ENCODE measurements around the gene CREB5. TPM values are rescaled to one million over a fixed set of nuclear protein-coding genes. Genes with fewer than 3 reads are reported as not detected.

The CREB5 gene
- total RNA-seq, 4 donors from 2014 or later: 6.6 to 18.6 (median 12.6) TPM

DNA sequence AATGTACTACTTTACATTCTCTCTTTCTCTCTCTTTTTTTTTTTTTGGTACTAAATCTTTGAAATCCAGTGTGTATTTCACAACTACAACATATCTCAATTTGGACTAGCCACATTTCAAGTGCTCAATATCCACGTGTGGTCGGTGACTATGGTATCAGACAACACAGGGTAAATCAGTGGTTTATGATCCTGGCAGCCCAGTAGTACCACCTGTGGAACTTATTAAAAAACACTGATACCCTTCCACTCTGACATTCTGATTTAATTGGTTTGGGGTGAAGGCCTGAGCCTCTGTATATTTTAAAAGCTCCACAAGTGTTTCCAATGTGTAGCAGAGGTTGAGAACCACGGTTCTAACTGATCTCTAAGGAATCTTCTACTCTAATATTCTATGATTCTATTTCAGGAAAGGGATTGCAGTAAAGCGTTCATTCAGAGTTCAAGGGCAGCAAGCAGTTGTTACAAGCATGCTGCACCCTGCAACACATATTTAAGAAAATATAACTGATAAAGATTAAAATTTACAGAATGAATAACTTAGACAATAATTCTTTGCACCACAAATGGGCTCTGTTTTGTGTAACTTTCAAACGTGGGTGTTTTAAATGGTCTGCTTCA lies 5.1 kb downstream of the CREB5 start:
- WGBS: 60% methylated on average over 5 of the region's 5 CpGs
- intact Hi-C loops (cut with DNase I): loop anchor here (5.0 kb wide), 1 partner anchor 270 kb away; no protein-coding TSS in a partner anchor
- H3K36me3 ChIP-seq: no peaks in the 10 kb centered on the region
- TF ChIP-seq, protein P1, sequence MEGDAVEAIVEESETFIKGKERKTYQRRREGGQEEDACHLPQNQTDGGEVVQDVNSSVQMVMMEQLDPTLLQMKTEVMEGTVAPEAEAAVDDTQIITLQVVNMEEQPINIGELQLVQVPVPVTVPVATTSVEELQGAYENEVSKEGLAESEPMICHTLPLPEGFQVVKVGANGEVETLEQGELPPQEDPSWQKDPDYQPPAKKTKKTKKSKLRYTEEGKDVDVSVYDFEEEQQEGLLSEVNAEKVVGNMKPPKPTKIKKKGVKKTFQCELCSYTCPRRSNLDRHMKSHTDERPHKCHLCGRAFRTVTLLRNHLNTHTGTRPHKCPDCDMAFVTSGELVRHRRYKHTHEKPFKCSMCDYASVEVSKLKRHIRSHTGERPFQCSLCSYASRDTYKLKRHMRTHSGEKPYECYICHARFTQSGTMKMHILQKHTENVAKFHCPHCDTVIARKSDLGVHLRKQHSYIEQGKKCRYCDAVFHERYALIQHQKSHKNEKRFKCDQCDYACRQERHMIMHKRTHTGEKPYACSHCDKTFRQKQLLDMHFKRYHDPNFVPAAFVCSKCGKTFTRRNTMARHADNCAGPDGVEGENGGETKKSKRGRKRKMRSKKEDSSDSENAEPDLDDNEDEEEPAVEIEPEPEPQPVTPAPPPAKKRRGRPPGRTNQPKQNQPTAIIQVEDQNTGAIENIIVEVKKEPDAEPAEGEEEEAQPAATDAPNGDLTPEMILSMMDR (IDR thresholded peaks at IDR 0.05): no peak
- TF ChIP-seq POLR2AphosphoS5 (IDR thresholded peaks at IDR 0.05) (no peak), POLR2A (IDR thresholded peaks at IDR 0.05; ENCODE audit: low read depth) (no peak), EP300 (IDR thresholded peaks at IDR 0.05) (no peak)
- H3K27me3 ChIP-seq: no peaks in the 10 kb centered on the region
- H3K4me1 ChIP-seq: peaks cover 15 to 34% (median 24%) of the 10 kb centered on the region in 4 donors
- no peaks in the 10 kb centered on the region for H3K9me3 ChIP-seq
- H3K27ac ChIP-seq (replicated peaks in 1 of 4): peak overlapping the region in 3 of 4 donors; percentile 6 to 51 (median 9)
- H3K4me3 ChIP-seq: no peak overlapping the region
- DNase-seq (ENCODE audit: extremely low spot score): no peak

DNA sequence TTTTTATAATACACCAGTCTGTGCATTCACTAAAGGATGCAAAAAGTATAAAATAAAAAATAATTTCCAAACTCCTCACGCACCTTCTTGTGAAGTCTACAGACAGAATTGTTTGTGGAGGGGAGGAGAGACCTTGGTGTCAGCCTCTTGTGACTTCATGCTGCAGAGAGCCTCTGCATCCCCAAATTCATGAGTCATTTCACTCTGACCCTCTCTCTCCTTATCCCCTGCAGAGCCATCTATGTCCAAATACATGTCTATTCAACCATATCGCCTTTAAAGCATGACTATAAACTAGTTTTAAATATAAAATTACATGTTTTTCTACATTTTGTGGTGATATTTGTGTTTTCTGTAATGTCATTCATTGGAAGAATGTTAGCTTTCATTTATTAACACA lies 6.0 kb downstream of the CREB5 start:
- H3K9me3 ChIP-seq: no peaks in the 10 kb centered on the region
- peaks cover 15 to 34% (median 24%) of the 10 kb centered on the region in 4 donors for H3K4me1 ChIP-seq
- no peak overlapping the region for H3K4me3 ChIP-seq
- TF ChIP-seq POLR2AphosphoS5 (IDR thresholded peaks at IDR 0.05) (no peak), EP300 (IDR thresholded peaks at IDR 0.05) (no peak), POLR2A (IDR thresholded peaks at IDR 0.05; ENCODE audit: low read depth) (no peak)
- TF ChIP-seq, protein P1 (IDR thresholded peaks at IDR 0.05): no peak
- WGBS: 91% methylated on average over 2 of the region's 2 CpGs
- H3K27ac ChIP-seq (replicated peaks in 1 of 4): peak overlapping the region in 1 of 4 donors; percentile 51
- DNase-seq (ENCODE audit: extremely low spot score): no peak
- intact Hi-C loops (cut with DNase I): loop anchor here (5.0 kb wide), 1 partner anchor 269 kb away; no protein-coding TSS in a partner anchor
- H3K27me3 ChIP-seq: no peaks in the 10 kb centered on the region
- no peaks in the 10 kb centered on the region for H3K36me3 ChIP-seq

DNA sequence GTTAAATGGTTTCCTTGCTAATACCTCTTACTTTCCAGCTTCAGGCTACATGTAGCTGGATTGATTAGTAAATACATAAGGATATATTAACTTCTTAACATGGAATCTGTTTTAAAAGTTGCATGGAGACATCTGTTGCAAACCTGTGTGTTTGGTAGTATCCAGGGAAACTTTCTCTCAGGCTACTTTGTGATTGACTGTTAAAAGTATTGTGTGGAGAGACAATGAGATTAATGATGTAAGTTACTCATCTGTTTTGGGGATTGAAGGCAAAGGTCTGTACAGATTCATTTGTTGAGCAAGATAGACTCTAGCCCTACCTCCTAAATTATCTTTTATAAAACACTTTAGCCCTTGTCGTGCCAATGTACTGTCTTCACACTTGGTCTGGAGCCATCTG lies 6.6 kb downstream of the CREB5 start:
- Histone ChIP-seq H3K27ac (replicated peaks in 1 of 4) (peak overlapping the region in 1 of 4 donors; percentile 51), H3K4me1 (peaks cover 15 to 34% (median 24%) of the 10 kb centered on the region in 4 donors), H3K9me3 (no peaks in the 10 kb centered on the region), H3K4me3 (no peak overlapping the region), H3K27me3 (no peaks in the 10 kb centered on the region), H3K36me3 (no peaks in the 10 kb centered on the region)
- DNase-seq (ENCODE audit: extremely low spot score): no peak
- intact Hi-C loops (cut with DNase I): loop anchor here (5.0 kb wide), 1 partner anchor 268 kb away; no protein-coding TSS in a partner anchor
- whole genome bisulfite sequencing: 63% methylated on average over 1 of the region's 1 CpG
- TF ChIP-seq EP300 (IDR thresholded peaks at IDR 0.05): no peak
- TF ChIP-seq POLR2A (IDR thresholded peaks at IDR 0.05; ENCODE audit: low read depth): no peak
- TF ChIP-seq, protein P1 (IDR thresholded peaks at IDR 0.05): no peak
- no peak for TF ChIP-seq POLR2AphosphoS5 (IDR thresholded peaks at IDR 0.05)

DNA sequence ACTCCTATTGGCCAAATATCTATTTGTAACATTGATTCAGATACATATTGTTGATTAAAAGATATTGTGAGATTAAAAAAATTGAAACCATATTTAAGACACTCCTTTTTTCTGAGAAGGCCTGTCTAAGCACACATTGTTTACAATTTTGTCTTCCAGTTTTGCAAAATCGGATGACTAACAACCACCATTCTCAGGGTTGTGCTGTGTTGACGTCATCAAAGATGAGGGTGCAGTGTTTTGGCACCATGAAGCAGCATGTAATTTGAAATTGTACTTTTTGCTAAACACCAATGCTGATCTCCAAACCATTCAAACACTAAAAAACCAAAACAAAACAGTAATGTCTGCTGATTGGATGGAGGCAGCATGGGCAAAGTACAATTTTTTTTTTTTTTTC lies 7.4 kb downstream of the CREB5 start:
- no peaks in the 10 kb centered on the region for H3K9me3 ChIP-seq
- H3K4me3 ChIP-seq: no peak overlapping the region
- WGBS: 51% methylated on average over 2 of the region's 2 CpGs
- no peak for DNase-seq (ENCODE audit: extremely low spot score)
- intact Hi-C loops (cut with DNase I): loop anchor here (5.0 kb wide), 1 partner anchor 268 kb away; no protein-coding TSS in a partner anchor
- peaks cover 15 to 34% (median 24%) of the 10 kb centered on the region in 4 donors for H3K4me1 ChIP-seq
- TF ChIP-seq EP300 (IDR thresholded peaks at IDR 0.05) (no peak), POLR2AphosphoS5 (IDR thresholded peaks at IDR 0.05) (peak; percentile 17 to 61)
- H3K27ac ChIP-seq (replicated peaks in 1 of 4): peak overlapping the region in 2 of 4 donors; percentile 15 to 17
- no peaks in the 10 kb centered on the region for H3K36me3 ChIP-seq
- H3K27me3 ChIP-seq: no peaks in the 10 kb centered on the region

DNA sequence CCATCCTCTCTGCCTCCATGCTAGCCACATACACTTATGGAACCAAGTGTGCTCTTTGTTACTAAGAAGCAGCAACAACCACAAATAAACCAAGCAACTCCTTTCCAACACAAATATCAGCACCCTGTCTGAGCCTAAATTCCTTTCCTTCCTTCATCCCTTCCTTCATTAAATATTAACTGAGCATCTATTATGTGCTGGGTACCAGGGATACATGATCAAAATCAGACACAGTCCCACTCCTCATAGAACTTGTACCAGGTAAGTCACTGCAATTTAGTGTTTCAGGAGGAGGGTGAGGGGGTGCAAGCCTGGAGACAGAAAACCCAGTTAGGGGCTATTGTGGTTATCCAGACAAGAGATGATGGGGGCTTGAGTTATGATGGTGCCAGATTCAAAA lies 10.8 kb downstream of the CREB5 start:
- Histone ChIP-seq H3K4me1 (peaks cover 15 to 36% (median 25%) of the 10 kb centered on the region in 4 donors), H3K27me3 (no peaks in the 10 kb centered on the region), H3K27ac (replicated peaks in 1 of 4) (no peak overlapping the region), H3K9me3 (no peaks in the 10 kb centered on the region), H3K4me3 (no peak overlapping the region), H3K36me3 (no peaks in the 10 kb centered on the region)
- no peak for TF ChIP-seq EP300 (IDR thresholded peaks at IDR 0.05)
- TF ChIP-seq POLR2AphosphoS5 (IDR thresholded peaks at IDR 0.05): no peak
- no peak for TF ChIP-seq POLR2A (IDR thresholded peaks at IDR 0.05; ENCODE audit: low read depth)
- TF ChIP-seq, protein P1 (IDR thresholded peaks at IDR 0.05): no peak
- no peak for DNase-seq (ENCODE audit: extremely low spot score)
- intact Hi-C loops (cut with DNase I): no loop called here

All from esophagus muscularis mucosa (tissue), 4 donors.